Measurements from ENCODE around the gene TLL1.

- TF ChIP-seq POLR2AphosphoS5 (IDR thresholded peaks at IDR 0.05) (no peak), CTCF (IDR thresholded peaks at IDR 0.05) (no peak)
These were observed 49.7 kb downstream of the TLL1 start for GRCh38 chr4:165922747-165923146.
